SU-DHL-6 (cell line): ENCODE data around the gene TRIML1.

Experiments used
- EZH2phosphoT487 ChIP-seq: fragments of 200-600 bp; sonication (generic), shearing (Covaris generic); conservative IDR thresholded peaks from 2 replicates; pipeline ENCODE4 v1.6.1; 2018; ENCODE audit warnings: mild to moderate bottlenecking, antibody characterized with exemption, low read length, moderate library complexity, mixed read lengths
- TF ChIP-seq, protein P1 (sequence below): fragments of 200-600 bp; sonication (generic); IDR thresholded peaks from one replicate; pipeline ENCODE4 v1.5.1; 2017; ENCODE audit warnings: antibody characterized with exemption, mild to moderate bottlenecking, low read length, moderate library complexity; ENCODE audit not compliant: insufficient read depth, poor library complexity, severe bottlenecking

DNA sequence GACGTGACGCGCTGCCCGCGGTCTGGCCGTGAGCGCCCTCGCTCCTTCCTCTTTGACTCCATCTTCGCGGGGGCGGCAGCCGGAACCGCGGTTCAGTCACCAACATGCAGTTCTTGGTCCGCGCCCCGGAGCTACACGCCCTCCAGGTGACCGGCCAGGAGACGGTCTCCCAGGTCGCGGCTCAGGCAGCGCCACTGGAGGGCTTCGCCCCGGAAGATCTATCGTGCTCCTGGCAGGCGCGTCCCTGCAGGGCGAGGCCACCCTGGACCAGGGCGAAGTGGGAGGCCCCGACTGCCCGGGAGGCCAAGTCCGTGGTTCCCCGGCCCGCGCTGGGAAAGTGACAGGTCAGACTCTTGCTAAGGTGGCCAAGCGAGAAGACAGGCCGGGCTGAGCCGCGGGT lies 32.8 kb upstream of the TRIML1 start:
- TF ChIP-seq, protein P1, sequence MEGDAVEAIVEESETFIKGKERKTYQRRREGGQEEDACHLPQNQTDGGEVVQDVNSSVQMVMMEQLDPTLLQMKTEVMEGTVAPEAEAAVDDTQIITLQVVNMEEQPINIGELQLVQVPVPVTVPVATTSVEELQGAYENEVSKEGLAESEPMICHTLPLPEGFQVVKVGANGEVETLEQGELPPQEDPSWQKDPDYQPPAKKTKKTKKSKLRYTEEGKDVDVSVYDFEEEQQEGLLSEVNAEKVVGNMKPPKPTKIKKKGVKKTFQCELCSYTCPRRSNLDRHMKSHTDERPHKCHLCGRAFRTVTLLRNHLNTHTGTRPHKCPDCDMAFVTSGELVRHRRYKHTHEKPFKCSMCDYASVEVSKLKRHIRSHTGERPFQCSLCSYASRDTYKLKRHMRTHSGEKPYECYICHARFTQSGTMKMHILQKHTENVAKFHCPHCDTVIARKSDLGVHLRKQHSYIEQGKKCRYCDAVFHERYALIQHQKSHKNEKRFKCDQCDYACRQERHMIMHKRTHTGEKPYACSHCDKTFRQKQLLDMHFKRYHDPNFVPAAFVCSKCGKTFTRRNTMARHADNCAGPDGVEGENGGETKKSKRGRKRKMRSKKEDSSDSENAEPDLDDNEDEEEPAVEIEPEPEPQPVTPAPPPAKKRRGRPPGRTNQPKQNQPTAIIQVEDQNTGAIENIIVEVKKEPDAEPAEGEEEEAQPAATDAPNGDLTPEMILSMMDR: no peak
- TF ChIP-seq EZH2phosphoT487: no peak
